A204.1 (cell line): Measurements from ENCODE around the gene GPR137.
A peak's percentile ranks its signal among the peaks of the same experiment; 100 is the strongest.
"Not testable (repeated sequence)": the region's sequence is repeated elsewhere in the genome, so short reads cannot be mapped to it uniquely, and the experiment has no call there.

Experiments
- FAIRE-seq: peaks from 2 replicates; lab custom pipeline; 2012; peaks lifted over from hg19 to GRCh38; lab: Jason Lieb, UNC

The GPR137 gene

GRCh38 chr11:64304316-64305072, 18.8 kb downstream of the GPR137 start:
- no peak for FAIRE-seq

DNA sequence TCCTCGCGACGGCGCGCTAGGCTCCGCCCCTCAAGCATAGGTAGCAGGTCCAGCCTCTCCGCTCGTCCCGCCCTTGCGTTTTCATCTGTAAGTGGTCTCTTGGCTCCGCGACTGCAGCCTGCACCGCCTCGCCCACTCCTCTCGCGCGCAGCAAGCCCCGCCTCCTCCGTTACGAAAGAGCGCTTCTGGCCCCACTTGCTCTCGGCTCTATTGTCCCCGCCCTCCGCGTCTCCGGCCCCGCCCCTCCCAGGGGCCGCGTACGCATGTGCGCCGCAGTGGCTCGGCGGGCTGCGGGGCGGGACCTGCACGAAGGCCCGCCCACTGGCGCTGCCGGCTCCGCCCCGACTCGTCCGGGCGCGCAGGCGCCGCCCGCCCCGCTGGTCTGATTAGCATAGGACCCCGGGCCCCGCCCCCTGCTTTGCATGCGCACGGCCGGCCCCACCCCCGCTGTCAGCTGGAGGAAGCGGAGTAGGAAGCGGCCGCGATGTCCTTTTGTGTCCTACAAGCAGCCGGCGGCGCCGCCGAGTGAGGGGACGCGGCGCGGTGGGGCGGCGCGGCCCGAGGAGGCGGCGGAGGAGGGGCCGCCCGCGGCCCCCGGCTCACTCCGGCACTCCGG, 19.5 kb downstream of the GPR137 start, which contains the start of gene ESRRA:
Gene ESRRA (plus strand): TSS at position 450 of the 616 bp plus-strand sequence. CDS start 1,656 bp downstream, outside the sequence.
- peak; percentile 47 for FAIRE-seq

DNA sequence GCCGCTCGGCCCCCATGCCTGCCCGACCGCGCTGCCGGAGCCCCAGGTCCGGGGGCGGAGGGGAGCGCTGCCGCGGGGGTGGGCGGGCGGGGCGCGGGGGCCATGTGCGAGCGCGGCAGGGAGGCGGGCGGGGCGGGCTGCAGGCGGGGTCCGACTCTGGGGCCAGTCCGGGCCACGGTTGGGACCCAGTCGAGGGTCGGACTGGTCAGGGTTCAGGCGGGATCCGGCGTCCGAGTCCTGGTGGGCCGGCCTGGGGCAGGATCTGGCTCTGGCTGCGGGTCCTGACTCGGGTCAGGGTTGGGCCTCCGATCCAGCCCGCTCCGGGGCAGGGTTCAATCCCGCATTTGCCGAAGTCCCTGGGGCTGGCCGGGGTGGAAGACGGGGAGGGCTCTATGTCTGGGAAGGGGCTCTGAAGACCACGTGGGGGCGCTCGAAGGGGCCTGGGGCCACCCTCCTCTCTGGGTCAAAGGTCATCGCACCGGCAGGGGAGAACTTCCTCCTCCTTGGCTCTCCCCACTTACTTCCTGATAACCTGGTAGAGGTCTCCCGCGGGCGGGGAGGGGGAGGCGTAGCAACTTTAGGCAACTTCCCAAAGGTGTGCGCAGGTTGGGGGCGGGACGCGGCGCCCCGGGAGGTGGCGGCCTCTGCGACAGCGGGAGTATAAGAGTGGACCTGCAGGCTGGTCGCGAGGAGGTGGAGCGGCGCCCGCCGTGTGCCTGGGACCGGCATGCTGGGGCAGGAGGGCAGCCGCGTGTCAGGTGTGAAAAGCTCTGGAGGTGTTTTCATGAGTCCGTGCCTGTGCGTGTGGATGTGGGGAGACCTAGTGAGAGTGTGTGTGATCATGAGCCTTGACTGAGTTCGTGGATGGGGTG, 20.3 kb downstream of the GPR137 start:
- FAIRE-seq, result no peak

GRCh38 chr11:64306563-64306875, 20.9 kb downstream of the GPR137 start:
- no peak for FAIRE-seq

- FAIRE-seq, result no peak
Observed at GRCh38 chr11:64306876-64307622, 21.4 kb downstream of the GPR137 start.

DNA sequence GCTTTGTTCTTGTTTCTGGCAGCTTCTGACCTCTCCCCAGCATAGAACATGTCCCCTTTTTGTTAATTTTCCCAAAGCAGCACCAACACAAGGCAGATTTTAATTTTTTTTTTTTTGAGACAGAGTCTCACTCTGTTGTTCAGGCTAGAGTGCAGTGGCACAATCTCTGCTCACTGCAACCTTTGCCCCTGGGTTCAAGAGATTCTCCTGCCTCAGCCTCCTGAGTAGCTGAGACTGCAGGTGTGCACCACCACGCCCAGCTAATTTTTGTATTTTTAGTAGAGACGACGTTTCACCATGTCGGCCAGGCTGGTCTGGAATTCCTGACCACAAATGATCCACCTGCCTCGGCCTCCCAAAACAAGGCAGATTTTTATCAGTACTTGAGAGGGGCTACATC, 22.1 kb downstream of the GPR137 start:
- FAIRE-seq, result not testable (repeated sequence)

- FAIRE-seq, result no peak
Observed at GRCh38 chr11:64312947-64313346, 27.3 kb downstream of the GPR137 start.

- FAIRE-seq, result no peak
Observed at GRCh38 chr11:64313491-64314145, 28.0 kb downstream of the GPR137 start.

DNA sequence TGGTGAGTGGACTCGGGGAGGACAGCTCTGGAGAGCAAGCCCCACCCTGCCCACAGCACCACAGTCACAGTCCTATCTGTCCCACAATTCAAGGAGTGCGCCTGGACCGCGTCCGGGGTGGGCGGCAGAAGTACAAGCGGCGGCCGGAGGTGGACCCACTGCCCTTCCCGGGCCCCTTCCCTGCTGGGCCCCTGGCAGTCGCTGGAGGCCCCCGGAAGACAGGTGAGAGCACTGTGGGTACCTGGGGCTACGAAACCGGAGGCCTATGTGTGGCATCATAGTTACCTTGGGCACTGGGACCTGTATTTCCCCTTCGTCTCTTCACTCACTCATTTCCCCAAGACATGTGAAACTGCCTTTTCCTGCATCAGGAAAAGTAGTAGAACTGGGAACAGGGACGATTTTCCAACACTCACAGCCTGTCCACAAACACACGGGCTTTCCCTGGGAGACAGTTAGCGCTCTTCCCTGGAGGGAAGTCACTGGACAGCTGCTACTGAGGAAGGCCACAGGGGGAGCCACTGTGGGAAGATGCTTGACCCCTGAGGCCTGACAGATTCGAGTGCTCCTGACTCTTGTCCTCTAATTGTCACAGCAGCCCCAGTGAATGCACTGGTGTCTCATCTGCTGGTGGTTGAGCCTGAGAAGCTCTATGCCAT, 28.6 kb downstream of the GPR137 start:
- FAIRE-seq, result no peak

GRCh38 chr11:64314805-64315561, 29.3 kb downstream of the GPR137 start:
- FAIRE-seq, result no peak

DNA sequence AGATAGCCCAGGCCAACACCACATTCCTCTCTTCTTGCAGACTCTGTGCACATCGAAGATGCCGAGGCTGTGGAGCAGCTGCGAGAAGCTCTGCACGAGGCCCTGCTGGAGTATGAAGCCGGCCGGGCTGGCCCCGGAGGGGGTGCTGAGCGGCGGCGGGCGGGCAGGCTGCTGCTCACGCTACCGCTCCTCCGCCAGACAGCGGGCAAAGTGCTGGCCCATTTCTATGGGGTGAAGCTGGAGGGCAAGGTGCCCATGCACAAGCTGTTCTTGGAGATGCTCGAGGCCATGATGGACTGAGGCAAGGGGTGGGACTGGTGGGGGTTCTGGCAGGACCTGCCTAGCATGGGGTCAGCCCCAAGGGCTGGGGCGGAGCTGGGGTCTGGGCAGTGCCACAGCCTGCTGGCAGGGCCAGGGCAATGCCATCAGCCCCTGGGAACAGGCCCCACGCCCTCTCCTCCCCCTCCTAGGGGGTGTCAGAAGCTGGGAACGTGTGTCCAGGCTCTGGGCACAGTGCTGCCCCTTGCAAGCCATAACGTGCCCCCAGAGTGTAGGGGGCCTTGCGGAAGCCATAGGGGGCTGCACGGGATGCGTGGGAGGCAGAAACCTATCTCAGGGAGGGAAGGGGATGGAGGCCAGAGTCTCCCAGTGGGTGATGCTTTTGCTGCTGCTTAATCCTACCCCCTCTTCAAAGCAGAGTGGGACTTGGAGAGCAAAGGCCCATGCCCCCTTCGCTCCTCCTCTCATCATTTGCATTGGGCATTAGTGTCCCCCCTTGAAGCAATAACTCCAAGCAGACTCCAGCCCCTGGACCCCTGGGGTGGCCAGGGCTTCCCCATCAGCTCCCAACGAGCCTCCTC, 30.2 kb downstream of the GPR137 start:
- FAIRE-seq, result not testable (repeated sequence)

DNA sequence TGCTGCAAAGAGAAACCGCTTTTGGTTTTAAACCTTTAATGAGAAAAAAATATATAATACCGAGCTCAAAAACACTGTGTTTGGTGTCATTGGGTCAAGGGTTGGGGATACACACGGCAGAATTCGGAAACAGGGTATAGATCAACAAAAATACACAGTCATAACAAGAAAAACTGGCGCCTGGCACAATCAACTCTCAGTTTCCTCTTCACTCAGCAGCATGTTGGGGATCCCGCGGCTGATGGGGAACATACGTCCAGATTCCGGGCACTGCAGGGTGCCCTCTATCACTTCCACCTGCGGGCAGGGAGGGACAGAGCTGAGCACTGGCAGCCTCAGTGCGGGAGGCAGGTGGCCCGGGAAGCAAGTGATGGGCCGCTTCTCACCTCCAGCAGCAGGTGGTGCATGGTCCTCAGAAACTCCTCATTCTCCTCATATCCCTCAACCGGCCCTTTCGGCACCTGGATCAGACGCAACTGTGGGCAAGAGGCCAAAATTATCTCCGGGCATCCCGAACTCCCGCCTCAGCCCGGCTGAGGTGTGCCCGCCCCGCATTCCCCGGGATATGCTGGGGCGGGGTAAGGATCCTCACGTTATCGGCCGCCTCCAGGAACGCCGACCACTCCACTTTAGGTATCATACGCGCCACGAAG, 31.1 kb downstream of the GPR137 start:
- FAIRE-seq, result no peak

GRCh38 chr11:64317325-64317960, 31.8 kb downstream of the GPR137 start, which contains the start of gene TRMT112:
Gene TRMT112, minus strand, starts transcription at chr11:64317559. Its CDS starts 33 bp downstream, at chr11:64317526.
- peak; percentile 97 for FAIRE-seq

- FAIRE-seq, result peak; percentile 48
Observed at GRCh38 chr11:64317961-64318765, 32.5 kb downstream of the GPR137 start, which contains the start of gene PRDX5. Gene PRDX5, plus strand, starts transcription at chr11:64318121. Its CDS starts 95 bp downstream, at chr11:64318216.

- FAIRE-seq, result no peak
Observed at GRCh38 chr11:64318766-64319761, 33.4 kb downstream of the GPR137 start.

DNA sequence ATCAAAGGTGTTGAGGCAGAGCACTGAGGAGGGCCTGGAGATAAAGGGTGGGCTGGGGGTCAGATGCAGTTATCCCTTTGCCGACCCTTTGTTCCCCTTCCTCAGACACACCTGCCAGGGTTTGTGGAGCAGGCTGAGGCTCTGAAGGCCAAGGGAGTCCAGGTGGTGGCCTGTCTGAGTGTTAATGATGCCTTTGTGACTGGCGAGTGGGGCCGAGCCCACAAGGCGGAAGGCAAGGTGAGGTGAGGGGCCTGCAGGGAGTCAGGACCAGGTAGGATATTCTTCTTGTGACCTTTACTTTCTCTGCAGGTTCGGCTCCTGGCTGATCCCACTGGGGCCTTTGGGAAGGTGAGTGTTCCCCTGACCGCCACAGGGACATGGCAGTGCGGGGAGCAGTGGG, 34.9 kb downstream of the GPR137 start:
- FAIRE-seq, result no peak
